ENCODE measurements around the gene RNF14. TPM values are rescaled to one million over a fixed set of nuclear protein-coding genes. Genes with fewer than 3 reads are reported as not detected.

RNF14 gene
- total RNA-seq, 1 experiment from 2014 or later = 75.9 TPM

Other genes with a start within 250 kb of the RNF14 start
- 1.2 and 6.6 TPM in 2 replicates for gene PCDH1, start 90.7 kb upstream of the RNF14 start, total RNA-seq (2014; rRNA removed; shearing (Covaris generic))
- gene DELE1, start 45.2 kb upstream of the RNF14 start, total RNA-seq (2014; rRNA removed; shearing (Covaris generic)) = 37.3 and 57.4 TPM in 2 replicates
- gene PCDH12, start 10.9 kb upstream of the RNF14 start, total RNA-seq (2014; rRNA removed; shearing (Covaris generic)) = not detected in 2 replicates
- 79.5 and 119 TPM in 2 replicates for gene GNPDA1, start 43.9 kb downstream of the RNF14 start, total RNA-seq (2014; rRNA removed; shearing (Covaris generic))
- 42.6 and 44.5 TPM in 2 replicates for gene NDFIP1, start 139.7 kb downstream of the RNF14 start, total RNA-seq (2014; rRNA removed; shearing (Covaris generic))

All from H4 (cell line).